Sigmoid colon (tissue), 3 donors: ENCODE results near the gene TGFBR1.

Experiments used
- POLR2A ChIP-seq, 2 donors: fragments of 450-650 bp; IDR thresholded peaks; one replicate each; pipeline ENCODE4 v1.6.1; 2016; ENCODE audit warnings: antibody characterized with exemption in 2 of 2, mild to moderate bottlenecking in 2 of 2, moderate library complexity in 2 of 2
- TF ChIP-seq, protein P1 (sequence below), 4 experiments: fragments of 450-650 bp in 3 of 4; fragments of 200-600 bp in 1 of 4; IDR thresholded peaks; one replicate each; pipeline ENCODE4 v1.5.1; 2016 to 2019; ENCODE audit warnings: antibody characterized with exemption in 4 of 4, mild to moderate bottlenecking in 3 of 4, moderate library complexity in 2 of 4

DNA sequence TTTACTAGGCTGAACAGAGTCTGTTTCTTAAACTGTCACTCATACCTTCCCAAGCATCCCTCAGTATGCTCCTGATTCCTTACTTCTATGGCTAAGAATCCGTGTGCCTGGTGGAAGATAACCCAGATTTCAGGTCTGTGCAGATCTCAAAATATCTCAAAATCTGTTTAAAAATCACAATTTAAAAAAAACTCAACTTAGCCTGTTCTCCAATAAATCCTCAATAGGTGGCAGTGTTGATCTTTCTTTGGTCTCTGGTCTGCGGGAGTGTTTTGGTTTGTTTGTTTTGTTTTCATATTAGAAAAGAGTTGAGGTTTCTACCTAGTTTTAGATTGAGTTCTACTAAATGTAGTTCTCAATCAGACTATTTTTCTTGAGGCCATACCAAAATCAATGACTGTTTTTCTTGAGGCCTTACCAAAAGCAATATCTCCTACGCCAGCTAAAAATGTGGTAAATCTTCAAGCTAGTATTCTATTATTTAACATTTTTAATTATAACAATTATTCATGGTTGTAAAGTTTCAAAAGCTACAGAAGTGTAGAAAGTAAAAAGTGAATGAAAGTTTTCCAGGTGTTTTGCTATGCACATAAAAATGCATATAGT lies 57.9 kb downstream of the TGFBR1 start:
- no peak for TF ChIP-seq POLR2A (IDR thresholded peaks at IDR 0.05)
- TF ChIP-seq, protein P1, sequence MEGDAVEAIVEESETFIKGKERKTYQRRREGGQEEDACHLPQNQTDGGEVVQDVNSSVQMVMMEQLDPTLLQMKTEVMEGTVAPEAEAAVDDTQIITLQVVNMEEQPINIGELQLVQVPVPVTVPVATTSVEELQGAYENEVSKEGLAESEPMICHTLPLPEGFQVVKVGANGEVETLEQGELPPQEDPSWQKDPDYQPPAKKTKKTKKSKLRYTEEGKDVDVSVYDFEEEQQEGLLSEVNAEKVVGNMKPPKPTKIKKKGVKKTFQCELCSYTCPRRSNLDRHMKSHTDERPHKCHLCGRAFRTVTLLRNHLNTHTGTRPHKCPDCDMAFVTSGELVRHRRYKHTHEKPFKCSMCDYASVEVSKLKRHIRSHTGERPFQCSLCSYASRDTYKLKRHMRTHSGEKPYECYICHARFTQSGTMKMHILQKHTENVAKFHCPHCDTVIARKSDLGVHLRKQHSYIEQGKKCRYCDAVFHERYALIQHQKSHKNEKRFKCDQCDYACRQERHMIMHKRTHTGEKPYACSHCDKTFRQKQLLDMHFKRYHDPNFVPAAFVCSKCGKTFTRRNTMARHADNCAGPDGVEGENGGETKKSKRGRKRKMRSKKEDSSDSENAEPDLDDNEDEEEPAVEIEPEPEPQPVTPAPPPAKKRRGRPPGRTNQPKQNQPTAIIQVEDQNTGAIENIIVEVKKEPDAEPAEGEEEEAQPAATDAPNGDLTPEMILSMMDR (IDR thresholded peaks at IDR 0.05): peak; percentile 11 to 45 (median 30)
